Measurements from ENCODE around the gene RPS24. TPM values are rescaled to one million over a fixed set of nuclear protein-coding genes. Genes with fewer than 3 reads are reported as not detected.

RPS24 gene
- total and polyA plus RNA-seq, 9 of the 15 experiments (the other 6 are each of a cell fraction or from before 2014, with no cell fraction given) = 1,947 to 7,307 (median 5,944) TPM

DNA sequence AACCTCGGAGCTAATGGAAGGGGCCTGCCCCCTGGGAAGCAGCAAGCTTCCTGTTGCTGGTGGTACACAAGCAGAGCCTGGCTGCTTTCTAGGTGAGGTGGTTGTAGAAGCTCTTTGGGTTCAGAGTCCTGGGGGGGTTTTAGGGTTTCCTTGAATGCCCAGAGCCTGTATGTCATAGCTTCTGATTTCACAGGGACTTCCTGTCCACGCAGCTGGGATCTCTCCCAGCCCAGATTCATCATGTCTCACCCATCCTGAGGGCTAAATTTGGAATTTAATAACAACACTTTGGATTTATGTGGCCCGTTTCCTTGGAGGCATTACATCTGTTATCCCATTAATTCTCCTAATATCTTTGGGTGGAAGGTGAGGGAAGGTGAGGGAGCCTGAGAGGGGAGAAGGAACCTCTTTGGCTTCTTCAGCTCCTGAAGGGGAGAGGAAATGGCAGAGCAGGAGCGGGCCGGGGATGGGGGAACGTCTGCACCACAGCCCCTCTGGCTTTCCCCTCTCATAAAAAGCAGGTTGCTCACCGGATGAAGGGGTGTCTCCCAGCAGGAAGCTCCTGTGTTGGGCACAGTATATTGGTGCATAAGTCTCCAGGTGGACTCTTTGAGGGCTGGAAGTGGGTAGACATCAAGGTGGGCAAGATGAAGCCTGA lies 19.7 kb downstream of the RPS24 start (continued):
- TF ChIP-seq, protein P1, sequence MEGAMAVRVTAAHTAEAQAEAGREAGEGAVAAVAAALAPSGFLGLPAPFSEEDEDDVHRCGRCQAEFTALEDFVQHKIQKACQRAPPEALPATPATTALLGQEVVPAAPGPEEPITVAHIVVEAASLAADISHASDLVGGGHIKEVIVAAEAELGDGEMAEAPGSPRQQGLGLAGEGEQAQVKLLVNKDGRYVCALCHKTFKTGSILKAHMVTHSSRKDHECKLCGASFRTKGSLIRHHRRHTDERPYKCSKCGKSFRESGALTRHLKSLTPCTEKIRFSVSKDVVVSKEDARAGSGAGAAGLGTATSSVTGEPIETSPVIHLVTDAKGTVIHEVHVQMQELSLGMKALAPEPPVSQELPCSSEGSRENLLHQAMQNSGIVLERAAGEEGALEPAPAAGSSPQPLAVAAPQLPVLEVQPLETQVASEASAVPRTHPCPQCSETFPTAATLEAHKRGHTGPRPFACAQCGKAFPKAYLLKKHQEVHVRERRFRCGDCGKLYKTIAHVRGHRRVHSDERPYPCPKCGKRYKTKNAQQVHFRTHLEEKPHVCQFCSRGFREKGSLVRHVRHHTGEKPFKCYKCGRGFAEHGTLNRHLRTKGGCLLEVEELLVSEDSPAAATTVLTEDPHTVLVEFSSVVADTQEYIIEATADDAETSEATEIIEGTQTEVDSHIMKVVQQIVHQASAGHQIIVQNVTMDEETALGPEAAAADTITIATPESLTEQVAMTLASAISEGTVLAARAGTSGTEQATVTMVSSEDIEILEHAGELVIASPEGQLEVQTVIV (CRISPR knock-in tag; IDR thresholded peaks at IDR 0.05; ENCODE audit: borderline replicate concordance) = no peak
- no peak for TF ChIP-seq KLF6 (CRISPR knock-in tag; IDR thresholded peaks at IDR 0.05; ENCODE audit: borderline replicate concordance)
- no peak for TF ChIP-seq NFRKB (IDR thresholded peaks at IDR 0.05; ENCODE audit: low read depth)
- no peak for TF ChIP-seq ZNF134 (CRISPR knock-in tag; conservative IDR thresholded peaks at IDR 0.05)
- TF ChIP-seq ZNF584 (CRISPR knock-in tag; IDR thresholded peaks at IDR 0.05; ENCODE audit: low read depth) = no peak

DNA sequence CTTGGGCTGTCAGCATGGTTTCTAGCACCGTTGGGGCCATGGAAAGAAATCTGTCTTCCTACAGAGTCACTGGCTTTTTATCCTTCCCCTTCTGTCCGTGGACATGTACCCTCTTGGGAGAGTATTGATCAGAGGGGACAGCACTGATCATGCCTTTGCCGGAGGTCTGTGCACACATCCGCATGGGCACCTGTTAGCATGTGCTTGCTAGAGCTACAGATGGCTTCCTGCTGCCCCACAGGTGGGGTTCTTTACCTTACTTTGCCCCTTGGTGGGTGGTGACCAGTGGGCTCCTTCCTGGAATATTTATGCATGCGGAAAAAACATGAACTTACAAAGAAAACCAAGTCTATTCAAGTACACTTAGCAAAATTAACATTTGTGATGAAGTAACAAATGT lies 24.9 kb downstream of the RPS24 start:
- BruUV-seq (replicated peaks) = no TSS peak
- TF ChIP-seq KLF10 (CRISPR knock-in tag; IDR thresholded peaks at IDR 0.05) (no peak), NCOR1 (IDR thresholded peaks at IDR 0.05) (no peak), NONO (IDR thresholded peaks at IDR 0.05; ENCODE audit: low read depth in 2 of 2, low read length in 1 of 2) (no peak), POLR2H (tag; IDR thresholded peaks at IDR 0.05; ENCODE audit: low read depth) (no peak), ZNF785 (CRISPR knock-in tag; IDR thresholded peaks at IDR 0.05) (no peak), FIP1L1 (IDR thresholded peaks at IDR 0.05; ENCODE audit: low read depth, low read length, poor library complexity, severe bottlenecking) (no peak)
- TF ChIP-seq, protein P2, sequence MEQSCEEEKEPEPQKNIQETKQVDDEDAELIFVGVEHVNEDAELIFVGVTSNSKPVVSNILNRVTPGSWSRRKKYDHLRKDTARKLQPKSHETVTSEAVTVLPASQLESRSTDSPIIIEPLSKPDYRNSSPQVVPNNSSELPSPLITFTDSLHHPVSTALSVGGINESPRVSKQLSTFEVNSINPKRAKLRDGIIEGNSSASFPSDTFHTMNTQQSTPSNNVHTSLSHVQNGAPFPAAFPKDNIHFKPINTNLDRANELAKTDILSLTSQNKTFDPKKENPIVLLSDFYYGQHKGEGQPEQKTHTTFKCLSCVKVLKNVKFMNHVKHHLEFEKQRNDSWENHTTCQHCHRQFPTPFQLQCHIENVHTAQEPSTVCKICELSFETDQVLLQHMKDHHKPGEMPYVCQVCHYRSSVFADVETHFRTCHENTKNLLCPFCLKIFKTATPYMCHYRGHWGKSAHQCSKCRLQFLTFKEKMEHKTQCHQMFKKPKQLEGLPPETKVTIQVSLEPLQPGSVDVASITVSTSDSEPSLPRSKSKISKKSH (CRISPR knock-in tag; IDR thresholded peaks at IDR 0.05) = no peak
- TF ChIP-seq, protein P3, sequence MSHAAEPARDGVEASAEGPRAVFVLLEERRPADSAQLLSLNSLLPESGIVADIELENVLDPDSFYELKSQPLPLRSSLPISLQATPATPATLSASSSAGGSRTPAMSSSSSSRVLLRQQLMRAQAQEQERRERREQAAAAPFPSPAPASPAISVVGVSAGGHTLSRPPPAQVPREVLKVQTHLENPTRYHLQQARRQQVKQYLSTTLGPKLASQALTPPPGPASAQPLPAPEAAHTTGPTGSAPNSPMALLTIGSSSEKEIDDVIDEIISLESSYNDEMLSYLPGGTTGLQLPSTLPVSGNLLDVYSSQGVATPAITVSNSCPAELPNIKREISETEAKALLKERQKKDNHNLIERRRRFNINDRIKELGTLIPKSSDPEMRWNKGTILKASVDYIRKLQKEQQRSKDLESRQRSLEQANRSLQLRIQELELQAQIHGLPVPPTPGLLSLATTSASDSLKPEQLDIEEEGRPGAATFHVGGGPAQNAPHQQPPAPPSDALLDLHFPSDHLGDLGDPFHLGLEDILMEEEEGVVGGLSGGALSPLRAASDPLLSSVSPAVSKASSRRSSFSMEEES (CRISPR knock-in tag; IDR thresholded peaks at IDR 0.05) = no peak
- TF ChIP-seq, protein P4, sequence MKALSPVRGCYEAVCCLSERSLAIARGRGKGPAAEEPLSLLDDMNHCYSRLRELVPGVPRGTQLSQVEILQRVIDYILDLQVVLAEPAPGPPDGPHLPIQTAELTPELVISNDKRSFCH (CRISPR knock-in tag; IDR thresholded peaks at IDR 0.05) = no peak
- TF ChIP-seq, protein P4 (tag; IDR thresholded peaks at IDR 0.05) = no peak

More for the DNA sequence above, 24.9 kb downstream of the RPS24 start:
- H4K20me1 ChIP-seq (replicated peaks; ENCODE audit: control insufficient read depth, insufficient read depth, low read length) = no peaks in the 10 kb centered on the region; the same call in none of the 2 replicates
- H2AFZ ChIP-seq (ENCODE audit: low read depth, low read length) = no peak overlapping the region
- no peaks in the 10 kb centered on the region for H3K9me1 ChIP-seq (ENCODE audit: control insufficient read depth, insufficient read depth, low read length)
- WGBS (ENCODE audit: insufficient coverage, low coverage, missing lambda C conversion rate) = 8% methylated on average over 5 of the region's 5 CpGs
- H3K27me3 ChIP-seq (ENCODE audit: control insufficient read depth in 2 of 2, insufficient read depth in 2 of 2, low read length in 2 of 2) = peaks cover 21 to 64% of the 10 kb centered on the region in 2 experiments
- intact Hi-C loops (cut with micrococcal nuclease) = no loop called here
- in situ Hi-C loops (cut with MboI) = no loop called here
- POLR2A ChIA-PET = interaction anchor here (1.0 to 1.6 kb wide), 3 partner anchors 11 to 19 kb away, joined by 3 to 5 read pairs (median 3); no protein-coding TSS in a partner anchor
- DNase-seq (ENCODE audit: extremely low read depth in 1 of 4, low spot score in 3 of 4) = no peak
- H3K4me1 ChIP-seq (replicated peaks in 1 of 2; ENCODE audit: control insufficient read depth in 2 of 2, insufficient read depth in 2 of 2, low read length in 2 of 2) = no peaks in the 10 kb centered on the region
- no peak overlapping the region for H3K4me3 ChIP-seq
- no peak overlapping the region for H3K9ac ChIP-seq (ENCODE audit: insufficient read depth in 1 of 2, low read depth in 2 of 2, low read length in 2 of 2)
- no peaks in the 10 kb centered on the region for H3K79me2 ChIP-seq (ENCODE audit: control insufficient read depth, insufficient read depth, low read length)
- CTCF ChIA-PET (ENCODE audit: low intra/inter-chr PET ratio) = no interaction called here
- FAIRE-seq = no peak
- no peak for ATAC-seq
- H3K36me3 ChIP-seq (ENCODE audit: control insufficient read depth, insufficient read depth, low read length) = no peaks in the 10 kb centered on the region
- no peak overlapping the region for H3K4me2 ChIP-seq (ENCODE audit: insufficient read depth, low read length)
- no peaks in the 10 kb centered on the region for H3K9me3 ChIP-seq (replicated peaks; ENCODE audit: control insufficient read depth, insufficient read depth, low read depth, low read length)
- no peak overlapping the region for H3K27ac ChIP-seq (ENCODE audit: extremely low read depth, low read depth, low read length)

All from K562 (cell line).